ENCODE results near the gene GRID1.

Gene GRID1

DNA sequence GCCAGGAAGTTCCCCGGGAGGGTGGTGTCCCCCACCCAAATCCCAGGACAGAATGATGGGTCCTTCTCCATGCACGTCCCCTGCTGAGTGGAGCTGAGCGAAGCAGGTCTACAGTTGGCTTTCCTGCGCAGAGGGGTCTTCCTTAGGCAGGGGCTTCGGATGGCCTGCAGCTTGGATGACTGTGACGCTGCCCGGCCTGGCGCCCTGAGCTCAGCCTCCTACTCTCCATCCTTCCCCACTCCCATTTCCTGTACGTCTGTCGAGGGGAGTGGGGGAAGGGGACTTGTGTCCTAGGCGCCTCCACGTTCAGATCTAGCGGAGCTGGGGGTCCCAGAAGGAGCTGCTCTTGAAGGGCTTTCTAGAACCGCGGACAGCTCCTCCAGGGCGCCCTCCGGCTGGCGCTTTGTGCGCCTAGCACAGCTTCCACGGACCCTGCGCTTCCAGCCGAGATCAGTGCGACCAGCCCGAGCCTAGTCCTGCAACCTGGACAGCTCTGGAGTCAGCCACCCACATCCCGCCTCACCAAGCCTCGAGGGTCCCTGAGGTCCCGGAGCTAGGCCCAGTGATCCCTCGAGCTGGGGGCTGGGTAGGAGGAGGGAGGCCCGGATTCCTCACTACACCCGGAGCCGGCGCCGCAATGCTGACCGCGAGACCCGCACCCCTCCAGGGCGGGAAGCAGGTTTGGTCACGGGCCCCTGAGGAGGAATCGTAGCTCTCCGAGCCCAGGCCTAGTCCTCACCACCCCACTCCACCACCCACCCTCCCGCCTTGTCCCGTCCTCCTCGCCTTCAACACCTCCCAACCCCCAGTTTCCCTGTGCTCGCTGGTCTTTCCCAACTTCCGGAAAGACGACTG is 1.9 kb downstream of the GRID1 start:
- H3K4me3 ChIP-seq (replicated peaks in 1 of 2; ENCODE audit: low read depth in 2 of 2, low read length in 2 of 2): no peak overlapping the region
- DNase-seq (ENCODE audit: low read depth in 2 of 2): no peak
- no peak for TF ChIP-seq CTCF (IDR thresholded peaks at IDR 0.05; ENCODE audit: low read depth, low read length)

DNA sequence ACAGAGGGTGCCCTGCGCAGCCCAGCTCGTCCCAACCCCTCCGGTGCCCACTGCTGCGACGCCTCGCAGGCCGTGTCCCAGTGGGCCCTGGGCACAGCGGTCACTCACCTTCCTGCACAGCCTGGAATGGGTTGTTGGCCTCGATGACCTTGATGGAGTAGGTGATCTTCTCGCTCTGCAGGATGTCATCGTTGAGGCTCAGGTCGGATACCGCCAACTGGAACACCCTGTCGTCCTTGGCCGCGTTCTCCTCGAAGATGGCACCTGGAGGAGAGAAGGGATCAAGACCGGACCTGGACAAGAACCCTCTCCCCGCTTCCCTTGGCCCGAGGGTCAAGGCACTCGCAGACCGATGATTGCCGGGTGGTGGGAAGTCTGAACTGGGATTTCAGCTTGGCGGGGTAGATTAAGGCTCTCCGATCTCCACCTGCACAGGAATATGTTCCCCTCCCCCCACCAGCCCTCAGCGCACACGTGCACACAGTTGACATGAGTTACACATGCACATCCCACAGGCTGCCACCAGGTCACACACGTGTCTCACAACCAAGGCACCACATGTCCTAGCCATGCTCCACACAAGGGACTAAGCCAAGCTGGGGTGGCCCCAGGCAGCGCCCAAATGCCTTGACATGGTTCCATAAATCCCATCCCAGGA is 2.6 kb downstream of the GRID1 start:
- H3K4me3 ChIP-seq (replicated peaks in 1 of 2; ENCODE audit: low read depth in 2 of 2, low read length in 2 of 2): no peak overlapping the region
- no peak for DNase-seq (ENCODE audit: low read depth in 2 of 2)
- no peak for TF ChIP-seq CTCF (IDR thresholded peaks at IDR 0.05; ENCODE audit: low read depth, low read length)

DNA sequence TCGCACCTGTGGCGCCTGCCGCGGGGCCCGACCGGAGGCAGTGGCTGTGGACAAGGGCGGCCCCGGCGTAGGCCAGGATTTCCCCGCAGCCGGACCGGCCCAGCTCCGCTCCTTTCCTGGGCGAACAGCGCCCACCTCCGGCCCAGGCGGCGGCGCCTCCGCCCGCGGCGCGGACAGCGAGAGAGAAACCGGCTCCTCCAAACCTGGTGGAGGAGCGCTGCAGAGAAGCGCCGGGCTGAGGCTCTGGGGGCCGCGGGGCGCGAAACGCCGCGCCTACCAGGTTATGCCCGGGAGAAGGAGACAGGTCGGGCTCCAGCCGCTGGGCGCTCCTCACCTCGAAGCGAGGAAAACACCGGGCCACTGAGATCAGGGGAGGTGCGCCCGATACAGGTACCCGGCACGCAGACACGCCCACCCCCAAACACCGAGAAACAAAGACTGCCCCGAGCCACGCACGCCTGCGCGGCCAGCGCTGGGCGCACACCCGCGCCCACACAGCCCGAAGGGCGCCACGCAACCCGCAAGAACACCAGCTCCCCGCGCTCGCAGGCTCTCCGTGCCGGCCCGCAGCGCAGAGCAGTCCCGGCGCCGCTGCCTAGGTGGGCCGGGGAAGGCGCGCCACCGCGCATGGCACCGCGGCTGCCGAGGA is 3.3 kb downstream of the GRID1 start:
- DNase-seq (ENCODE audit: low read depth in 2 of 2): no peak
- no peak for TF ChIP-seq CTCF (IDR thresholded peaks at IDR 0.05; ENCODE audit: low read depth, low read length)
- no peak overlapping the region for H3K4me3 ChIP-seq (replicated peaks in 1 of 2; ENCODE audit: low read depth in 2 of 2, low read length in 2 of 2)

DNA sequence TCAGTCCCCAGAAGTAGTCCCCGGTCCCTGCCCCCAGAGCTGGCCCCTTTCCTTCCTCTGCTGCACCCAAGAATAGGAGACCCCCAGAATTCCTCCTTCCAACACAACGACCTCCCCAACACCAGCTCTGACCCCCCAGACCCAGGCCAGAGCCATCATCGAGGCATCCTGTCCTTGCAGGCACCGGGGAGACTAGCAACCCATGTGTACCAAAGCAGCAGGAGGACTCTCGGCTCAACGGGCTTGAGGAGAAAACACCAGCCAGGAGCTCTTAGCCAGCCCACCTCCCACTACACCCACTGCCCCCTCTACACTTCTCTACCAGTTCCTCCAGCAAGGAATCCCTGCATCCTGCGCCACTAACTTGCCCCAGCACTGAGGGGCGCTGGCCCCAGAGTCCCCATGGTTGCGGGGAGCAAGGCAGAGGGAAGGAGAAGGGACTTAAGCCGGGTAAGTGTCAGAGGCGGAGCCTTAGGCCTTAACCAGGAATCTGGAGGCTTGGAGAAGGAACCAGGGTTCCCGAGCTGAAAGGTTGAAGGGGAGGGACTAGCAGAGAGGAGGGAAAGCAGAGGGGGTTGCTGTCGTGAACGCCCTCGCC is 3.9 kb downstream of the GRID1 start:
- no peak overlapping the region for H3K4me3 ChIP-seq (replicated peaks in 1 of 2; ENCODE audit: low read depth in 2 of 2, low read length in 2 of 2)
- DNase-seq (ENCODE audit: low read depth in 2 of 2): no peak

DNA sequence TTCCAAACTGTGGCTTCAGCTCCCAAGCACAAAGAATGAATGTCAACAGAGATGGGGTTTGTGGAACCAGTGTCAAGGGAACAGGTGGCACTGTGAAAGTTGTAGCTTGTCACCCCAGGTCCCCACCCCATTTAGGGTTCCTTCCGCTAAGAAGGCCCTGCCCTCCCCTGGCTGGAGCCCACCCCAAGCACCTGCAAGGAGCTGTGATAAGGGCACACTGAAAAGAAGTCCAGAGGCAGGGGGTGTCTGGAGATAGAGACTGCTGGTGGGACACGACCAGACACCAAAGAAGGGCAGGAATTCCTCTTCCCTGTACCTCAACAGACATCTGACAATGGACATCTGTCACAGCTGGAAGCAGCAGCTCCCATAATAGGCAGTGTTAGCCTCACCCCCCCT is 4.5 kb downstream of the GRID1 start:
- DNase-seq (ENCODE audit: low read depth in 2 of 2): no peak
- no peak for TF ChIP-seq CTCF (IDR thresholded peaks at IDR 0.05; ENCODE audit: low read depth, low read length)
- H3K4me3 ChIP-seq (replicated peaks in 1 of 2; ENCODE audit: low read depth in 2 of 2, low read length in 2 of 2): no peak overlapping the region

More for the DNA sequence above, 3.9 kb downstream of the GRID1 start:
- no peak for TF ChIP-seq CTCF (IDR thresholded peaks at IDR 0.05; ENCODE audit: low read depth, low read length)

GRCh38 chr10:86361156-86362128 is 5.2 kb downstream of the GRID1 start:
- no peak for DNase-seq (ENCODE audit: low read depth in 2 of 2)
- no peak for TF ChIP-seq CTCF (IDR thresholded peaks at IDR 0.05; ENCODE audit: low read depth, low read length)
- no peak overlapping the region for H3K4me3 ChIP-seq (replicated peaks in 1 of 2; ENCODE audit: low read depth in 2 of 2, low read length in 2 of 2)
